ENCODE results near the gene KRT6C.
"Not testable (repeated sequence)": the region's sequence is repeated elsewhere in the genome, so short reads cannot be mapped to it uniquely, and the experiment has no call there.

Gene KRT6C

GRCh38 chr12:52454411-52455201 is 19.0 kb downstream of the KRT6C start:
- no peak for DNase-seq

DNA sequence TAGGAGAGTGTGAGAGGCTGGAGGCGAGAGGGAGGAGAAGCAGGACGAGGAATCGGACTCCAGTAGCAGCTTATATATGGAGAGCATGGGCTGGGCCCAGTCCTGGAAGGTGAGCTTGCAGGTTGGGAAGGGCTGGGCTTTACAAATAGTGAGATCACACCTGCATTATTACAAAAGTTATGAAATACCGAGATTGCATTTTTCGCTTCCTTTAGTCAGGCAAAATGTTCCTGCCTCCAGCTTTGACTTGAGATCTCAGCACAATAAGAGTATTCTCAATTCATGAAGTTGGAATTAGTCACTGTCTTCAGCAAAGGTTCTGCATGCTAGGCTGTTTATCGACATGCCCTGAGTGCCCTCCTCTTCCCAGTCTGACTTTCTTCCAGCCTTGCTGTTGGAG is 21.5 kb downstream of the KRT6C start, which contains the start of gene KRT6B:
KRT6B (minus strand) TSS at position 46 of the 400 bp plus-strand sequence. CDS start 68 bp downstream, outside the sequence.
- no peak for DNase-seq

GRCh38 chr12:52448228-52448627 is 25.4 kb downstream of the KRT6C start:
- DNase-seq: no peak

GRCh38 chr12:52447196-52447595 is 26.4 kb downstream of the KRT6C start:
- DNase-seq: not testable (repeated sequence)

GRCh38 chr12:52446367-52447045 is 27.1 kb downstream of the KRT6C start:
- DNase-seq: no peak

- DNase-seq: no peak
Measured at GRCh38 chr12:52445876-52446275, 27.7 kb downstream of the KRT6C start.

DNA sequence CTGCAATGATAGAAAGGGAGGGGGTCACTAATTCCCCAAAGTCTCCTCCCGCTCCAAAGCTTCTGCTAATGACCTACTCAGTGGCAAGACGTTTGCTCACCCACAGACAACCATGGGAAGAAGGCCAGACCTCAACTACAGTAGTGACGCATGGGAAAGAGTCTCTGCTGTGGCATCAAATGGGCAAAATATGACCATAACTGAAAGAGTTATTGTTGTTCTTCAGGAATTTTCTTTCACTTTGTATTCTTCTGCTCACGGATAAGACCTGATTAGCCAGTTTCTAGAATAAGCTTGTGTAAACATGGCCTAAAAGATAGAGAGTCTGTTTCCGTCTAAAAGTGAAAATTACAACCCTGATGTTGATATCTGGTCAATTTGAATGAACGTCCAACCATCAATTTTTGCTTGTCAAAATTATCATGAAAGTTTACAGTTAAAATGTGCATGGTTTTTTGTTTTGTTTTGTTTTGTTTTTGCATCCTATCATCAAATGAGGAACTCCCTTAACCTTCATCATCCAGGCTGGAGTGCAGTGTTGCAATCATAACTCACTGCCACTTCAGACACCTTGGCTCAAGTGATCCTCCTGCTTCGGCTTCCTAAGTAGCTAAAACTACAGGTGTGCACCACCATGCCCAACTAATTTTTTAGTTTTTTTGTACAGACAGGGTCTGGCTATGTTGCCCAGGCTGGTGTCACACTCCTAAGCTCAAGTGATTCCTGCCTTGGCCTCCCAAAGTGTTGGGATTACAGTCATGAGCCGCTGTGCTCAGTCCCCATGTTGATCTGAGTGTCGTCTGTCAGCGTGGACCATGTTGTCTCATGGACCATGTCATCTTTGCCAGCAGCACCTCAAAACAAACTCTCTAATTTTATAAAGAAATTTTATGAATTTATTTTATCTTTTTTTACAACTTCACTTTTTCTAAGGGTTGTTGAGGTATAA is 28.7 kb downstream of the KRT6C start:
- DNase-seq: no peak

GRCh38 chr12:52443966-52444365 is 29.6 kb downstream of the KRT6C start:
- no peak for DNase-seq

- DNase-seq: no peak
Measured at GRCh38 chr12:52442600-52443061, 31.0 kb downstream of the KRT6C start.

DNA sequence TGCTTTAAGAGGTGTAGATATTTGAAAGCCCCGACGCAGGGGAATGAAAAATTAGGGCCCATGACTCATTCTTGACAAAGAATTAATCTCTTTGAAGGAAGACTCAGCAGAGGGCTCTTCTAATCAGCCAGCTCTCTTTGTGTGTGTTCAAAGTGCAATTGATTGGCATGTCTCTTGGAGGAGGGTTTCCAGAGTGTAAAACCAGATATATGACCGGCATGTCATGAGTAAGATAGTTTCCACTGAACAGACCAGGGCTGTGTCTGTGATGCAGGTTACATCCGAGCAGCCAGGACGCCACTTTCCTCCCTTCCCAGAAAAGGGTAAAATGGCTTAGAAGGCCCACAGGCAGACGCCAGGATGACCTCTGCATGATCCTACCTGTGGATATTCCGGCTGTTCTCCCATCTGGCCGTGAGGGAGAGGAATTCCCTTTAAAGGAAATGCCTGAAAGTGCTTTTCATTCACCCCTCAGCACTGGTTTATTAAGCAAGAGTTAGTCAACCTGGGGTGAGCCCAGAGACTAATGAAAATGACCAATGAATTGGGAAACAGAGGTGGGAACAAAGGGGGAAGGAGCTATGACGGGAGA is 32.2 kb downstream of the KRT6C start:
- no peak for DNase-seq

GRCh38 chr12:52440821-52441319 is 32.7 kb downstream of the KRT6C start:
- DNase-seq: no peak

DNA sequence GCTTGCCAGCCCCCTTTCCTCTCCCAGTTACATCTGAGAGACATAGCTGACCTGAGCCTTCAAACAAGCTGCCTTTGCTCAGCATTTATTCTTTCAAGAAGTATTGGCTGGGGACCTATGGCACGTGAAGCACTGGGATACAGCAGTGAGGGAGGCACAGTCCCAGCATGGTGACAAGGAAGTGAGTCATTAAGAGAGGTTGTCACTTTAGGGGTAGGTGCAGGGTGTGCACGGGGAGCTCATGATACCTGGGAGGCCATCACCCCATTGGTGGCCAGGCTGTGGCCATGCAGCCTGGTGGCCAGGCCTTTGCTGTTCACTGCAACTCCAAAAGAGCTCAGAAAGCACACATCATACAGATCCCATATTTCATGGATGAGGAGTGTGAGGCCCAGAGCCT is 33.8 kb downstream of the KRT6C start:
- no peak for DNase-seq

- DNase-seq: no peak
Measured at GRCh38 chr12:52439420-52439819, 34.2 kb downstream of the KRT6C start.

DNA sequence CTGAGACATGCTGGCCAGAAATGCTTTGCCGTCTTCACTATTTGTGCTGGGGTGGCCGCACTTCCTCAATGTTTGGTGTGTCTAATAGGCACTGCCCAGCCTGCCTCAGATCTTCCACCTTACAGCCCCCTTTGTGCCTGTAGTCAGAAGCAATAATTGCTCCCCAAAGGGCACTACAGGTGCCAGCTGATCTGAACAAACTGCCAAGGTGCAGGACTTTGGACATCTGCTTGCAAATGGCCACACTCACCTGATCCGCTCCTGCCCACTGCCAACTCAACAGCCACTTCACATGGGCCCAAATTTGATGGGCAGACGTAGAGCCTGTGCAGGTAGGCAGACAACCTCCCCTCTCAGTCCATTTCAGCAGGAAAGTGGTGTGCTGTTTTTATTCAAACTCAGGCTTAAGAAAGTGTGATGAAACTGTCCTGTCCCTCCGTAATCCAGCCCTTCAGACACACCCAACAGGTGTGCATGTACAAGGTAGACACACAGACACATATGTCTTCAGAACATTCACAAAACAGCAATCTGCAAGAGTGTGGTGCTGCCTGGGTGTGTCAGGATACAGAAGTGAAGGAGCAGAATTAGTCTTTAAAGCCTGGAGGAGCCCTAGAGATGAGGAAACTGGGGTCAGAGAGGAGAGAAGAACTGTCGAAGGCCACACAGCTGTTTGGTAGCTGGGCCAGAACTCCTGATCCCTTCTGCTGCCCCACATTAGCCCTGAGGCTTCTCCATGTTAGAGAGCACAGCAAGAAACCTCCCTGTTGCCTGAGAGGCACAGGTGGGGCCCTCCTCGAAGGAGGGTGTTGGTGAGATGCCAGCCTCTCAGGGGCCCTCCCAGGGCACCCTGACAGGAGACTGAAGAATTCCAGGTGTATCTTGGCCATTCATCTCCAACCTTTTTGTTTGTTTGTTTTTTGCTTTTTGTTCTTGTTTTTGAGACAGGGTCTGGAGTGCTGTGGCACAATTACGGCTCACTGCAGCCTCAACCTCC is 35.0 kb downstream of the KRT6C start:
- no peak for DNase-seq

DNA sequence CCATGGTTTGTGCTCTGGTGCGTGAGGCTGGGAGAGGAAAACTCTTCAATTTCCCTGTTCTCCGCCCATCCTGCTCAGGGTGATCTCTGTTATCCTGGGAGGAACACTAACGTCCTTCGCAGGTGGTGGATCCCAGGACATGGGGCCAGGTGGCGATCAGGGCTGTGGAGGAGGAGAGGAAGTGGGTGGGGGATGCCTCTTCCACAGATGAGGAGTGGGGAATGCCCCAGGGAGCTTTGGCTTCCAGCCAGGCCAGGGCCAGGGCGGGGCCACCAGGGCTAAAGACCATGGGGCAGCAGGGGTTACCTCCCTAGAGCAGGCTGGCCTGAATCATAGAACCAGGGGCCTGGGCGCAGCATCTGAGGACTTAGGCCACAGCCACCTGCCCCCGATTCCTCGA is 36.1 kb downstream of the KRT6C start:
- no peak for DNase-seq

DNA sequence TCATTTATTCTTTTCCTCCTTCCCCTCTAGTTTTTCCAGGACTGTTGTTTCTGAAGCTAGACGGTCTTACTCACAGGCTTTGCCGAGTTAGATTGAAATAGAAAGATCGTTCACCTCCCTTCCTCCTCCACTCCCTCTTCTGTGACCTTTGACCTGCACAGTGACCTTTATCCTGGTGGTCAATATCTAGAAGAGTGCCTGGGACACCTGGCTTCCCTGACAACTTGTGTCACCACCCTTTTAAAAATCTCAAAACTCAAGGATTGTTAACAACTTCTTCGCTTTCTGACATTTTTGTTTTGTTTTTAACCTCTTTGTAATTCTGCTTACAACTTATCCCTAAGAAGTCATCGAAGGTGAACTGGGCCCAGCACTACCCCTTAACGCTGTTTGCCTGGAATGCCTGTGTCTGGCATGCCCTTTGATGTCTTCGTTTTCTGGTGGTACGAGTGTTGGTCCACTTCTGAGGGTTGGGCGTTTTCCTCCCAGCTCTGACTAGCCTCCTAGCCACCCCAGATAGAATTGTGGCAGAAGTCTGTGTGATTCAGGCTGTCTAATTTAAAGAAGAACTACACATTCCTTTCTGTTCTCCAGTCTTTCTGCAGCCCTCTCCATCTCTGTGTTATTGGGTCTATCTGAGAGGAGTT is 36.7 kb downstream of the KRT6C start:
- DNase-seq: no peak

DNA sequence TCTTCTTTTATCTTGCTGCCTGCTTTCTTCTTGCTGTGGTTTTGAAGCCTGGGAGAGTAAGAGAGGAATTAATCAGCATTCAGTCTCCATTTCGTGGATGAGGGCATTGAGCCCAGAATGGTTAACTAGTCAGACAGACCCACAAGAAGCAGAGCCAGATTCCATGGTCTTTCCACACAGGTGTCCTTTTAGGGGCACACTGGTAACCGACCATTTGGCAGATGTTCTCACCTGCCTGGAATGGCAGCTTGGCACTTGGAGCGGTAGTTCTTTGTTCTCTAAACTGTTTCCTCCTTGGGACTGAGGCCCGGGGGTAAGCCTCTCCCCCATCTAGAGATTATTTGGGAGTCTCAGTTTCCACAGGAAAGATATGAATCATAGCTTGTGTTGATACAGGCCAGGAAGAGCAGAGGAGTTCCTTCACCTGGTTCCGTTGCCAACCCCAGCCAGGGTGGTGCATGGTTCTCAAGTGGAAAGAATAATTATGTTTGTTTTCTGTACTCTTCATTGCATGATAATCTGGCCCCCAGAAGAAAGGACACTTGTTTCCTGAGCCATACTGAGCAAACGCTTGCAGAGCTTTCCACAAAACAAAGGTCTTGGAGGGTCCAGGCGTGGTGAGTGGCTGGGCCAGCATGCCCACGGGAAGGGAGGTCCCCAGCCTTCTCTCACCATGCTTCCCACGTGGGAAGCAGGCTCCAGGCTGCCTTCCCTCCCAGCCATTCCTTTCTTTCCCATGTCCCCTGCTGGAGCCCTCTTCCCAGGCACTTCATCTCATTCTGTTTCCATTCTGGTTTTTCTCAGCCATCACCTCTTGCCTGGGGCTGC is 37.4 kb downstream of the KRT6C start:
- no peak for DNase-seq

- no peak for DNase-seq
Measured at GRCh38 chr12:52435659-52435999, 38.0 kb downstream of the KRT6C start.

DNA sequence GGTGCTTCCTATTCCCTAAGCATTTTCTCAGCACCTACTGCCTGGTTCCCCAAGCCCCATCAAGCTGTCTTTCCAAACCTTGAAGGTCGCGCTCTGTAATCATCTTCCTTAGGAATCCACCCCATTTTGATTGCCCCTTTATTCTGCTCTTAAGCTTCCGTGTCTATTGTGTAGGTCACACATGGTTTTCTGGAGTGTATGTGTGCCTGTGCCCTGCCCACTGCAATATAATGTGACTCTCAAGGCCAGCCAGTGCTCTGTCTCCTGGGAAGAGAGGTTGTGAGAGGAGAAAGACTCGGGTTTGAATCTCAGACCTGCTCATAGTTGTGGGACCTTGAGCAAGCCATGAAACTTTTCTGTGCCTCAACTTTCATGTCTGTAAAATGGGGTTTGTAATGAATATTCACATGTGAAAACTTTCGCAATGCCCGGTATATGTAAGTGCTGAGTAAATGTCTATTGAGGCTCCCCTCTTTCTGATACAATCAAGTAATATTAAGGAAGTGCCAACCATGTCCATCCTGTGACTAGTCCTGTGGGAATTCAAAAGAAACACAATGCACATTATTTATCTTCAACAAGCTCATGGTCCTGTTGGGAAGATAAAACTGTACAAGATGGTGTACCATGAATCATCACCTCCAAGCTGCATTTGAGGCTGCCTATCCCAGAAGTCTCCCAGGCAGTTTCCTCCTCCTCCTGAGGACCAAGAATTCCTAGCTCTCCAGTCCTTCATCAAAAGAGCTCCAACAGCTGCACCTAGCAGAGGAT is 38.7 kb downstream of the KRT6C start:
- DNase-seq: no peak
